Activated T-cell treated with anti-CD3 and anti-CD28 coated beads for 24 hours (primary cell): ENCODE results near the gene ERG28.
"Not testable (repeated sequence)": the region's sequence is repeated elsewhere in the genome, so short reads cannot be mapped to it uniquely, and the experiment has no call there.

ENCODE experiments used
- DNase-seq: peaks from one replicate; pipeline ENCODE4 v3.0.0-alpha.2; 2020; ENCODE audit warnings: low read depth

The ERG28 gene, protein sequence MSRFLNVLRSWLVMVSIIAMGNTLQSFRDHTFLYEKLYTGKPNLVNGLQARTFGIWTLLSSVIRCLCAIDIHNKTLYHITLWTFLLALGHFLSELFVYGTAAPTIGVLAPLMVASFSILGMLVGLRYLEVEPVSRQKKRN

DNA sequence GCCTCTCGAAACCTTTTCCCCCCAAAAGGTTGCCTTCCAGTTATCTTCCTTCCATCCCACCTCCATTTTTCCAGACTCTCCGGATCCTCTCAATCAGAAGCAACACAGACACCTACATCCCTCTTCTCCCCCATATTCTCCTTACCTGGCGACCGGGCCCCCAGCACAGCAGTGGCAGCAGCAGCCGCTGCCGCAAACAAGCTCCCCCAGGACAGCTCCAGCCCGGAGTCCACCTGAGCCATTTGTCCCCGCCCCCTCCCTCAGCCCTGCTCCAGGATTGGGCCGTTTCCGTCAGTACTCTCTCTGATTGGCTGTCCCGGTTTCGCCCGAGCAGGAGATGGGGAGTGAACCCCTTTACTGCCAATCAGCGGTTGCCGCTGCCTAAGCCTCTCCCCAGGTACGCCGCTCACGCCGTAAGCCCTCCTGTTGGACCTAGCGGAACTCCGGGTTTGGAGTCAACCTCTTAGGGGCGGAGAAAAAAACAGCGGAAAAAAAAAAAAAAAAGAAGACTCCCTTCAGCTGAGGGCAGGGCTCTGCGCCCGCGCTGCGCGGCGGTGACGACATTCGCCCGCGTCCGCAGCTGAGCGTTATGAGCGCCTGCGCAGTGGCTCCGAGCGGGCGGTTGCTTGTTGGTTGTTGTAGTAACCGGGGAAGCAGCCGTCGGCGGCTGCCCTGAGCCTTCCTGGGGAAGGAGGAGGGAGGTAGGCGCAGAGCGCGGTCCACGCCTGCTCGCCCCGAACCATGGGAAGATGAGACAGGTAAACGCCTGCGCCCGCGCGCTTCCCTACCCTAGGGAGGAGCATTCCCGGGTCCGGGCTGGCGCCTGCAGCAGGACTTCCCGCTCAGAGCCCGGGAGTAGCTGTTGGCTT lies at the start of gene ERG28, which contains the start of gene TTLL5:
Gene ERG28, minus strand, starts transcription at position 247 of the 869 bp plus-strand sequence. CDS start 3,374 bp downstream, outside the sequence.
Gene TTLL5, plus strand, starts transcription at position 617 of the 869 bp plus-strand sequence. CDS start 1,904 bp downstream, outside the sequence.
- peak; percentile 94 for DNase-seq

DNA sequence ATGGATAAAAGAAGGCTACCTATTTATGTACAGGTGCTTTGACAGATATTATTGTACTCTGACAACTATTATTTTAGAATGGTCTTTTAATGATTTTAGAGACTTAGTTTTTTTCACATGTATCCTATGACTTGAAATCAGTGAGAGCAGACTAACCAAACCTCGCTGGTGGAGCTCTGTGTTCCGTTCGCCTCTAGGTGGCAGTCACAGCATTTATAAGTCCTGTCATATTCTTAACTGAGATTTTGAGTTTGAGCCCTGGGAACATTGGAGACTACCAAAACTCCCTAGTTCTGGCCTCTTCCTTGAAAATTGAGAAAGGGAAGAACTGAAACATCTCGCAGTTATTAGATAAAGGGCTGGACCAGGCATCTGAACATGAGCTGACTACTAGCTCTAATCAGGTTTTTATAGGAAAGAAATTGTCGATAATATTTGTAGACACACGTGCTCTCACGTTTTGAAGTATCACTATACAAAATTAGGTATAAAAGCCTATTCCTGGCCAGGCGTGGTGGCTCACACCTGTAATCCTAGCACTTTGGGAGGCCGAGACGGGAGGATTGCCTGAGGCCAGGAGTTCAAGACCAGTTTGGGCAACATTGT lies 48.6 kb upstream of the ERG28 start:
- peak; percentile 36 for DNase-seq

DNA sequence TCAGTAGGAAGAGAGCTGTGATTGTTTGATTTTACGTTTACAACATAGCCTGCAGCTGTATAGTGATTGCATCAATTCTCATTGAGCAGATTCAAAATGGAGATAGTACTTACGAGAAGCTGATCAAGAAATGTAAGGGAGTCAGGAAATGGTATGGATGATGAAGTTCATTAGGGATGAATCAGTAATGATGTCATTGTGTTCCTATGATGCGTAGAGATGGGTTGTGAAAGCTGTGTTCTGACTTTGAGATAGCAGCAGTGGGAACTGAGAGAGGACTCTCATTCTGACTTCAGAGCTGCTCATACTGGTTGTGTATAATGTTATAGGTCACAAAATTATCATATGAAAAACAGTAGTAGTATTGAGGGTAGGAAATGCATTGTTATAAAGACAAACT lies 44.3 kb upstream of the ERG28 start:
- DNase-seq, result no peak

DNA sequence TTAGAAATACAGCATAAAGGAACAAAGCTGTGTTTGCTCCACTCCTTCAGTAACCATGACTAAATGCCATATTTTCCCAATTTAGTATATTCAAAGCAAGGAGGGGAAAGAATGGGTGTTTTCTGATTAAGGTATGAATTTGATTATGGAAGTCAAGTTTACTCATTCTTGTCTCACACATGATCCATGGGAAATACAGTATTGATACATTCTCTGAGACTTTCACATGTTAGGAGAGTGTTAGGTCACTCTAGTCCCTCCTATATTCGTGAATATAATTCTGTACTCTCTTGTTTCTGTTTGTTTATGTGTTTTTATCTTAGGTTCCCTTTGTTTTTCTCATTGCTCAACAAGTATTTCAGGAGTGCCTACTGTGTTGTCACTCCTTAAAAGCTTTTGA lies 42.8 kb upstream of the ERG28 start:
- DNase-seq, result no peak

DNA sequence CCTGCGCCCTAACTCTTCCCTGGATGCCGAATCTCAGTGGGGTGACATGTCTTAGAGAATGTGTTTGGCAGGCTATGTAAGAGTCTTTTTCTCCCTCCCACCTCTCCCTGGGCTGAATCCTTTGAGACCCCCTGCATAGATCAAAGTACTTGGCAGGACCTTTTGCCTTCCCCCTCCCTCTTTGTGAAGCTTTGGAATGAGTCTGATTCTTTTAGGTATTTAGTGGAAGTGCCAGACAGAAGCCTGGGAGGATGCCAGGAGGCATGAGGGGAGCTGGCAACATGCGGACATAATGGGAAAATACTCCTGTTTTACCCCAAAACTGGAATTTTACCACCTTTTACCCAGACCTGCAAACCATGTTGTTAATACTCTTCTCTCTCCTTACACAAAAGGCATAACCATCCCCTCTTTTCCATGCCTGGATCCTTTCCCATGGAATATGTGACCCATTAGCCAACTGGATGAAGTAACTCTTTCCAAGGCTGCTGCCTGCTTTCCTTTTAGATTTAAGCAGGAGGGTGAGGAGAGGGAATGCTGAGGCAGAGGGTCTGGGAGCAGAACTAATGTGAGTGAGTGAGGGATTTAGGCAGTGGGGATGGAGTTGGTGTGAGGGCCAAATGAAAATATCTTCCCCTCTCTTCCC lies 42.1 kb upstream of the ERG28 start:
- no peak for DNase-seq

DNA sequence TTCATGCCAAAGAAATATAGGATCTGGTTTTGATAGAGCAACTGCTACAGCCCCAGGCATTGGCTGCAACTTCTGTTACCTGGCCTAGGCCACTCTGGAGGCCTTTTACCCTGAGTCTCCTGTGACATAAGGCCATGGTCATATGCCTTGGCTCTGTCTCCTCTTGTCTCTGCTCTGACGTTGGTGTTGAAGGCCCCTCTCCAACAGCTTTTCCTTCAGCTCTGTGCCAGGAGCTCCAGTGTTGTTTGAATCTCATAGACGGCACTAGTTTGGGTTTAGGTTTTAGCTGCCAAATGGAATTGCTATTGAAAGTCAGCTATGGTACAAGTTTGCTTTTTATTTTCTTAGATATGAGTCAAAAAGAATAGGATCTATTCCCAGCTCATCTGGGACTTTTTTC lies 41.4 kb upstream of the ERG28 start:
- DNase-seq, result no peak

DNA sequence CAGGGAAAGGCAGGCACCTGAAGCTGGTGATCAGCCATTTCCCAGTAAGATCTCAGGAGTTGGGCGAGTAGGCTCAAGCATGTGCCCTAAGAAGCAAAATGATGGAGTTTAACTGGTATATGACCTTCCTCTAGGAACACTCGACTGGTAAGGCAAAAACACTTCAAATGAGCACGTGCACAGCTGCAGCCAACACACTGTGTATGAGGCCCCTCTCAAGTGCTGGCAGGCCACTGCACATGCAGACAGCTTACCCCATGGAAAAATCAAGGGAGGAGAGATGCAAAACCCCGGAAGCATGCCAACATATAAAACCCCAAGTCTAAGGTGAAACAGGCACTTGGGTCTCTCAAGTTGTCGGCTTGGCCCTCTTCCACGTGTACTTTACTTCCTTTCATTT lies 39.6 kb upstream of the ERG28 start:
- DNase-seq, result no peak

DNA sequence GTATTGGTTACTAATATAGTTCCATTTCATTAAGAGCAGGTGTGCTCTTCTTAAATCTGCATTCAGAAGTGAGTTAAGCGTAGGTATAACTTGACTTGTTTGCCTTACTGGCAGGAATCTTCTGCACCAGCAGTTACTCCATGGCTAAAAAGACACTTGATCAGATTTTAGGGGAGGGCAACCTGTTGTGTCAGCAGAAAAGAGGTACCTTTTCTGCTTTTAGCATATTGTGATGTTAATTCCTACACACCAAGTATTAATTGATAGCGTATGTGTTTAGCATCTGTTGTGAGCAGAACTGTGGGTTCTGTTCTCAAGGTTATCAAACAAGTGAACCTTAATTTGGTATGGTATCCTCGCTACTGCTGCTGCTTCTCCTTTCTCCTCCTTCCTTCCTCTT lies 38.7 kb upstream of the ERG28 start:
- DNase-seq, result no peak

DNA sequence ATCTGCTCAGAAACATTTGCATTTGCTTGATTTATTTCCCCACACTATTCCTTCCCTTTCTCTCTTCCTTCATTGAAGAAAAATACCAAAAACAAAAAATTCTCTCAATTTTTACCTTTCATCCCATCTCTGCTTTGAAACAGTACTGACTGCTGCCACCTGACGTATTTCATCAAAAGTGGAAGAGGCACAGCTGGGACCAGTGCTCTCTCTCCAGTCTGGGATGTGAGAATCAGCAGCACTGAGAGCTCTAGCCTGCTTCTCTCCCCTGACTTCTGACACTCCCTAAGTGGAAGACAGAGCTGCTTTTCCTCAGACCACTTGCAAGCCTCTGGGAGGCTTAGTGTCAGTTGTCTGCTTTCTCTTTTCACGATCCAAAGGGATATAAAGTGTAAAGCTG lies 37.2 kb upstream of the ERG28 start:
- no peak for DNase-seq

DNA sequence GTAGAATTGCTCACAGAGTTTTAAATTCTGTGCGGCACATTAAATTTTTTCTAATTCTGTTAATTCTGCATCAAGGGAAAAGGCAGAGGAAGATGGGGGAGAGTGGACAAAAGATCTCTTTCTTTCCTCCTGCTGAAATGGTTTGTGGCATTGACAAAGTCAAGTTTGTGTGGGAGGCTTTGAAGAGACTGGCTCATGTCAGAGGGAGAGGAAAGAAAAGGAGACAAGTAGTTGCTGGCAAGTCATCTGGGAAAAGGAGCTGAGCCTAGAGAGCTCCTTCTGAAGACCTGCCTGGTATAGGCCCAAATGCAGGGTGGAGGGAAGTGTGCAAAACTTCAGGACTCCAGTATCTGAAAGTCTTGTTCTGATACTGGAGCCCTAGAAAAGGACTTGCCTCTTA lies 36.7 kb upstream of the ERG28 start:
- DNase-seq, result no peak

DNA sequence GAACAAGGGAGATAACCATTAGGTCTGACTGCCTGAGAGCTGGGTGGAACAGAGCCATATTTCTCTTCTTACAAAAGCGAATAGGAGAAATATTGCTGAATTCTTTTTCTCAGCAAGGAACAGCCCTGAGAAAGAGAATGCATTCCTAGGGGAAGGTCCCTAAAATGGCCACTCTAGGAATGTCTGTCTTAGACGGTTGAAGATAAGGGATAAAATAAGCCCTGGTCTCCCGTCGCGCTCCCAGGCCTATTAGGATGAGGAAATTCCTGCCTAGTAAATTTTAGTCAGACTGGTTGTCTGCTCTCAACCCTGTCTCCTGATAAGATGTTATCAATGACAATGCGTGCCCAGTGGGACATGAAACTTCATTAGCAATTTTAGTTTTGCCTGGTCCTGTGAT lies 34.3 kb upstream of the ERG28 start:
- DNase-seq, result not testable (repeated sequence)

DNA sequence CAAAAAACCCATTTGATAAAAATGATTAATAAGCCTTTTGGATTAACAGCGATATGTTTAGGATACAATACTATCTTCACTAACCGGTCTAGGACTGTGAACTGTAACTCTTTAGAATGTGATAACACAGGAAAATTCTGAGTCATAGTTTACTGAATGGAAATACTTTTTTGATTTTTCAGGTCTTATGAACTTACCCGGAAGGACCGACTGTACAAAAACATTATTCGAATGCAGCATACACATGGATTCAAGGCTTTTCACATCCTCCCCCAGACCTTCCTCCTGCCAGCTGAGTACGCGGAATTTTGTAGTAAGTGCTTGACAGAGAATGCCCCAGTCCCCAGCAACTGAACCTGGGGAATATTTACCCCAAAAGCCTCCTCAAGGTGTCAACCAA lies 29.3 kb upstream of the ERG28 start:
- no peak for DNase-seq

DNA sequence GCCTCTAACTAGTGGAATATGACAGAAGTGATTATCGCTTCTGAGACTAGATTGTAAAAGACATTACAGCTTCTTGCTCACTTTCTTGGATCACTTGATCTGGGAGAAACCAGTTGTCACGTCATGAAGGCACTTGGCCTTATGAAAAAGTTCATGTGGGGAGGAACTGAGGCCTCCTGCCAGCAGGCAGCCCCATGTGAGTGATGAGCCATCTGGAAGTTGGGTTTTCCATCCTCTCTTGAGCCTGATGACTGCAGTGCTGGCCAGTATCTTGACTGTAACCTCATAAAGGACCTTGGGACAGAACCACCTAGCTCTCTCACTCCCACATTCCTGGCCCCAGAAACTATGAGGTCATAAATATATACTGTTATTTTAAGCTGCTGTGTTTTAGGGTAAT lies 28.3 kb upstream of the ERG28 start:
- no peak for DNase-seq

DNA sequence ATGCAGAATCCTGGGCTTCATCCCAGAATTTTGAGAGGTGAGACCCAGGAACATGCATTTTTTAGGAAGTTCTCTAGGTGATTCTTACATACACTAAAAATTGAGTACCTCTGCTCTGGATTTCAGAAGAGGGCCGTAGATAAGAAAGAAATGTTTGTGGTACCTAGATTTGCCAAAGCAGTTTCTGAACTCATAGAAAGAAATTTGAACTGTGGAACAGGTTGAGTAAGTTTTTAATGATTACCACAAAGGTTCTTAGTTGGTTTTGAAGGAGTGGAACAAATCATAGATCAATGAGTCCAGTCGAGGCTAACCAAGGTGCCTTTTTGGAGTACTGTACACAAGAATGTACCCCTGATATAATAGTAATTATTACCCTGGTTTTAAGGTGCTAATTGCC lies 25.2 kb upstream of the ERG28 start:
- DNase-seq, result no peak

DNA sequence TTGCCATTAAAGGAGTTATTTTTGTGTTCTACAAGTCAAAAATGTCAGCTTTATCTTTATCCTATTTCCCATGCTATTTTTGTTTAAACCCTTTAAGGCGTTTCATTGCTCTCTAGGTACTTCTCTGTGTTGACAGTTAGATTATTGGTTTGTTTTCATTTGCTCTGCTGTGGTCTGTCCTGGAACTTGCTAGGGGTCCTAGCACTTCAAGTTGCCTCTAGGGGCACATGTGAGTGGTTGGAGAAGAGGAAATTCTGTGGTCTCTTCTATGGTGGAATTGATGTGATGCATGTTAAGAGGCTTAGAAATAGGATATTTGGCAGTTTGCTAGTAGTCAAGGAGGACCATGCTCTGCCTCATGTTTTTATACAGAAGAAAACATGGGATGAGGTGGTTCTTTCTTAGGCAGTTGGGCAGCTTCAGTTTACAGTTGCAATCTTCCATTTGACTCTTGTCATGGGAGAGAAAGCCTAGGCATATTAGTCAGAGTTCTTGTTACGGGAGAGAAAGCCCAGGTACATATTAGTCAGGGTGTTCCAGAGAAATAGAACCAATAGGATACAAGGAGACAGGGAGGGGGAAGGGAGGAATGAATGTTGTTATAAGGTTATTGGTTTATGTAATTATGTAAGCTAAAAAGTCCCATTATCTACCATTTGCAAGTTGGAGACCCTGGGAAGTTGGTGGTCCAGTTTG lies 14.7 kb upstream of the ERG28 start:
- DNase-seq, result no peak

DNA sequence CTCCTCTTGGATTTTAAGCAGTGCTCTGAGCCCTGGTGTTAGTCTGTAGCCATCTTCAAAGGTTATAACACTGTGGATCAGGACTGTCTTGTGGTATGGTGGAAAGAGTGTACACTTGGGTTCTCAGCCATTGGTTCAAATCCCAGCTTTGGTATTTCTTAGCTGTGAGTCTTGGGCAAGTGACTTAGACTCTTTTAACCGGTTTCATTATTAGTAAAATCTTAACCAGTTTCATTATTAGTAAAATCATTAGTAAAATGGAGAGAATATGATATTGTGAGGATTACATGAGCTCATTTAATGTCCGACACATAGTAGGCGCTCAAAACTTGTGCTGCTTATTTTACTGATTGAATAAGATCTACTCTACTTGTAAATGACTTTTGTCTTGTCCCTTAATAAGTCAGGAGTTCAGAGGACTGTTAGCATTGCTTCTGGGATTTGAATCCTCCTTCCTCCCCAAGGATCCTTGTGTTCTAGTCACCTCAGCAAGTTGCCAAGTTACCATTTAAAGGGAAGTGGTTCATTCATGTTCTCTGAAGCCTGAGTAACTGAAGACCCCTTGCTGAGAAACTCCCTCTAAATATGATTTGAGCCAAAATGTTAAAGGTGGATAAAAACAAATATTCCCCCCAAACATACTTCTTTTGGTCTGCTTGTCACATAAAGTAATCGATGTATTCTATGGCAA lies 12.8 kb upstream of the ERG28 start:
- DNase-seq, result no peak

DNA sequence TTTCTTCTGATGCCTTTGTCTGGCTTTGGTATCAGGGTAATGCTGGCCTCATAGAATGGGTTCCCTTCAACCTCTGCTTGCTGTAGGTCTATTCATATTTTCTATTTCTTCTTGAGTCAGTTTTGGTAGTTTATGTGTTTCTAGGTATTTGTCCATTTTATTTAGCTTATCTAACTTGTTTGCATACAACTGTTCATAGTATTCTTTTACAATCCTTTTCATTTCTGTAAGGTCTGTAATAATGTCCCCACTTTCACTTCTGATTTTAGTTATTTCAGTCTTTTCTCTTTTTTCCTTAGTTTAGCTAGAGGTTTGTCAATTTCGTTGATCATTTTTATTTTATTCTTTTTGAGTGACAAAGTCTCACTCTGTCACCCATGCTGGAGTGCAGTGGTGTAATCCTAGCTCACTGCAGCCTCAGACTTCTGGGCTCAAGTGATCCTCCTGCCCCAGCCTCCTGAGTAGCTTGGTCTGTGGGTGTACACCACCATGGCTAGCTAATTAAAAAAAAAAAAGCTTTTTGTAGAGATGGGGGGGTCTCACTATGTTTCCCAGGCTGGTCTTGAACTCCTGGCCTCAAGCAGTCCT lies 12.0 kb upstream of the ERG28 start:
- DNase-seq, result no peak

DNA sequence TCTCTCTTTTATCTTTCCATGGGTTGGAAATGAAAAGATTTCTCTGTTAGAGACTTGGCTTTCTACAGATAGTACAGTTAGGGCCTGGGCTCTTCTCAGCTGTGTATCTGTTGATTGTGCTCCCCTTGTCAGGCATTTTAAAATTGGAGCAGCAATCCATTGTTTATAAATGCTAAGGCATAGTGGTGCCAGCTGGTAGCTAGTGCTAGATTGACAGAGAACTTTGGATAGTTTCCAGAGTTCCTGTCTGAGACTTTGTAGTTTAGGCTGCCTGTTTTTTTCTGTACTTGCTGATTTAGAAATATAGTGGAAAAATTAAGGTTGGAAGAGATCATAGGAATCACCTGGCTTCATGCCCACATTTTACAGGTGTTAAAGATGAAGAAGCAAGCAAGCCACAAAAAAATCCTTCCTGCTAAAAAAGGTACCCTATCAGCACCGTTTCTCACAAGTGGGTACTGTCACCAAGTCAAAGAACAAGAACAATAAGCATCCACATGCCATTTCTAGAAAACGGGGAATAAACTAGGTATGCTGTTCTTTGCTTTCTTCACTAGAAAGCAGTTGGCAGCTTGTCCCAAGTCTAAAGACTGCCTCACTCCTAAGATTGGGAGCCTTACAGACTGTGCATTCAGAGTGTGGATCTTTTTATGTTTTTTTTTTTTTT lies 6.6 kb upstream of the ERG28 start:
- no peak for DNase-seq

DNA sequence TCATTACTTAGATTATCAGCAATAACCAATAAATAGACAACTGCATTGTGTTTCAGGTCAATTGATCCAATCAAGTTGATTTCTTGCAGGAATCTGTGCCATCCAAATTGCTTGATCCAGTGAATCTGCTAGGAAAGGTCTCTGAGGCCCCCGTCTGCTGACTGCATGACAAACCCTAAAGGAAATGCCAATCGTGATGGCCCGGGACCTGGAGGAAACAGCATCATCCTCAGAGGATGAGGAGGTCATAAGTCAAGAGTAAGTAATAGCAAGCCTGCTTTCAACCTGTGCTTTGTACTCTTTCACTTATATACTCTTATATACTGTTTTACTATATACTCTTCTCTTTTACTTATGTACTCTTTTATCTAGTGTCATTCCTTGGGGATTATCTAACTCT lies 2.3 kb upstream of the ERG28 start:
- DNase-seq, result no peak

DNA sequence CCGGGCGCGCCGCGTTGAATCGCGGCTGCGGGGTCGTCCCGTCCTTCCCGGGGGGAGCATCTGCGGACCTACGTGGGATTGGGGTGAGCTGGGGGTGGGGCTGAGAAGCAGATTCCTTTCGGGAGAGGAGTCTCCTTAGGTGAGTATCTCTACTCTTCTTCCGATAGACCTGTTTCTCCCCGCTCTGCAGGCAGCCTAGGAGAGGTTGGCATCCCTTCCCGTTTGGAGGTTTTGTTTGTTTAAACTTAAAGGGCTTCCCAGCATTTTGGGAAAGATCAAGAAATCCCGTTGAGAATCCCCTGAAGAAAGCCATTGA lies 781 bp upstream of the ERG28 start:
- DNase-seq, result no peak

DNA sequence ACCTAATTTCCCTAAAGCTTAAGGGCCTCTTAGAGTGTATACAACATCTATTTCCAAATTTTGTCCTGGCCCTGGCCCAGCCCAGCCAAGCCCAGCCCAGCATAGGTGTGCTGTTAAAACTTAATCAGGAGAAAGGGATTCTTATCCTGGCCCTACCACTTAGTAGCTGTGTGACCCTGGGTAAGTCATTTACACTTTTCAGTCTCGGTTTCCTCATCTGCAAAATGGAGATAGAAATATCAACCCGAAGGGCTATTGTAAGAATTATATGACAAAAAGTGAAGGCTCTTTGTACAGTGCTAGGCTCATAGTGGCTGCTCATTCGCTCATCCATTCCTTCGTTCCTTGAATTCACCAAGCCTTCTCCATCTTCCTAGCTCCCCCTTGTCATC lies 442 bp downstream of the ERG28 start:
- DNase-seq, result no peak
